Heart right ventricle (tissue), 16 donors: Measurements from ENCODE around the gene CALM1. TPM values are rescaled to one million over a fixed set of nuclear protein-coding genes. Genes with fewer than 3 reads are reported as not detected.

Source experiments
- ATAC-seq, 8 donors: fragments of 200-7000 bp; cut with Tn5 transposase; one replicate each; pipeline ENCODE4 v1.9.1; 2020; ENCODE audit warnings: mild to moderate bottlenecking in 8 of 8, moderate library complexity in 8 of 8, moderate number of reproducible peaks in 1 of 8
- DNase-seq, 2 donors: peaks; one replicate each; pipeline ENCODE4 v3.0.0-alpha.2; 2020
- H3K27ac ChIP-seq, 10 donors: fragments of 200-600 bp; sonication (generic) in 2 of 10; one replicate each; pipeline versions ENCODE4 v1.5.0 to v1.8.0; 2020 to 2022; ENCODE audit warnings: mild to moderate bottlenecking in 3 of 10
- H3K27me3 ChIP-seq, 7 donors: fragments of 200-600 bp; one replicate each; pipeline ENCODE4 v1.8.0; 2021 to 2022; ENCODE audit warnings: mild to moderate bottlenecking in 2 of 7
- H3K36me3 ChIP-seq, 9 donors: fragments of 200-600 bp; sonication (generic) in 1 of 9; one replicate each; pipeline versions ENCODE4 v1.5.0 to v1.8.0; 2020 to 2022; ENCODE audit warnings: mild to moderate bottlenecking in 2 of 9
- H3K4me1 ChIP-seq, 9 donors: fragments of 200-600 bp; sonication (generic) in 1 of 9; one replicate each; pipeline versions ENCODE4 v1.5.0 to v1.8.0; 2020 to 2022; ENCODE audit warnings: mild to moderate bottlenecking in 4 of 9
- H3K4me3 ChIP-seq, 10 donors: fragments of 200-600 bp; sonication (generic) in 2 of 10; one replicate each; pipeline versions ENCODE4 v1.5.0 to v1.8.0; 2020 to 2022; ENCODE audit warnings: mild to moderate bottlenecking in 7 of 10, moderate library complexity in 2 of 10
- H3K9me3 ChIP-seq, 11 donors: fragments of 200-600 bp in 10 of 11; sonication (generic) in 2 of 11; one replicate each; pipeline versions ENCODE4 v1.5.0 to v1.8.0; 2013 to 2022; ENCODE audit warnings: mild to moderate bottlenecking in 2 of 11, control low read depth in 1 of 11, moderate library complexity in 1 of 11
- CTCF ChIP-seq, 9 donors: fragments of 200-600 bp; sonication (generic) in 2 of 9; IDR thresholded peaks; one replicate each; pipeline versions ENCODE4 v1.5.0 to v1.8.0; 2021 to 2022; ENCODE audit warnings: antibody characterized with exemption in 9 of 9, mild to moderate bottlenecking in 5 of 9, moderate library complexity in 1 of 9
- WGBS, 2 donors: extraction: QIAGEN DNeasy Blood & Tissue Kit; methylation state at CpG; one replicate each; pipeline ENCODE4 v1.1.7; 2013; ENCODE audit warnings: inconsistent platforms in 1 of 2; 5-methylcytosine and 5-hydroxymethylcytosine counted together
- intact Hi-C, 10 donors: fragments of 100-400 bp; cut with DNase I; formaldehyde crosslinking; loops; one replicate each; pipeline versions ENCODE4 v1.11.1 to v1.14.2; 2022
- polyA plus RNA-seq, 2 donors: library from polyadenylated mRNA; stranded (reverse); fragments of 200-250 nt; gene quantifications; one replicate each; pipeline ENCODE4 v1.2.3, GENCODE V29; 2013
- total RNA-seq, 10 donors: library from RNA; stranded (reverse); fragmentation: NEBNext Ultra II Directional in 3 of 10; extraction: Animal tissue kit (Norgen Biotek cat#: 25700) in 3 of 10; gene quantifications; one replicate each; pipeline versions ENCODE4 v1.2.1 to v1.2.4, GENCODE V29; 2021 to 2023
- donor health status: Arrhythmogenic right ventricular cardiomyopathy.
- donor health status: ischemic (EF 13 %, LVEDD 7.1; RV severe dilation, severe dysfunction).
- donor health status: healthy with polysubstance abuse.
- donor health status: DM: no; HTN: yes; CAD: no.
- donor health status: DM: no; HTN: no; CAD: no.
- donor health status: ischemic (EF 25% LVEDD 6.9; RV normal size, moderate dysfunction).
- donor health status: ischemic (EF 25% LVEDD 5.7; RV mildly dilated, moderate dysfunction).
- donor health status: healthy.
- donor health status: DM: yes; HTN: yes; CAD: no.
- donor health status: Ischemic cardiomyopathy.
- donor health status: ischemic (EF 35%, LVEDD 5.7; RV mildly dilated, moderate dysfunction).
- donor health status: nonischemic (EF 11% LVEDD 7.7; RV severe dilation, severe dysfunction).
- donor health status: DM: yes; HTN: yes; CAD: no.
- donor health status: PGD.
- donor health status: ischemic (EF 29% LVEDD 5.4; RV normal size, mild dysfunction).
- donor health status: nonischemic (EF 23%, LVEDD 6.1; RV moderate dilation, normal function).

CALM1 gene
- total and polyA plus RNA-seq, 12 donors: 293 to 787 (median 444) TPM

- H3K36me3 ChIP-seq: peaks cover 0 to 51% (median 48%) of the 10 kb centered on the region in 9 donors
- peak overlapping the region; percentile 78 to 100 (median 98) for H3K4me3 ChIP-seq
- H3K9me3 ChIP-seq: no peaks in the 10 kb centered on the region
- DNase-seq (peak; percentile 84 to 93), ATAC-seq (peak; percentile 41 to 84 (median 72))
- TF ChIP-seq CTCF (IDR thresholded peaks at IDR 0.05): peak; percentile 96 to 100 (median 100)
- intact Hi-C loops: loop anchor here (1.0 to 10.0 kb wide), 19 partner anchors 67 to 359 kb away; partner anchors contain the start of gene NRDE2 (in 2 of the 10)
- 29 to 30% methylated on average over 14 of the region's 14 CpGs for WGBS, 2 donors
- H3K27ac ChIP-seq: peak overlapping the region in 8 of 10 donors; percentile 87 to 96 (median 92)
- peaks cover 15 to 63% (median 54%) of the 10 kb centered on the region in 9 donors for H3K4me1 ChIP-seq
- H3K27me3 ChIP-seq: no peaks in the 10 kb centered on the region
These were observed 3.0 kb downstream of the CALM1 start for GRCh38 chr14:90399541-90400444.

- Histone ChIP-seq H3K27me3 (no peaks in the 10 kb centered on the region), H3K27ac (peak overlapping the region in 6 of 10 donors; percentile 7 to 94 (median 58)), H3K4me3 (no peak overlapping the region), H3K36me3 (peaks cover 0 to 63% (median 55%) of the 10 kb centered on the region in 9 donors), H3K4me1 (peaks cover 15 to 64% (median 53%) of the 10 kb centered on the region in 9 donors), H3K9me3 (no peaks in the 10 kb centered on the region)
- DNase-seq (no peak), ATAC-seq (no peak)
- 54 to 65% methylated on average over 7 of the region's 7 CpGs for WGBS, 2 donors
- intact Hi-C loops: loop anchor here in 5 of 10 donors (2.0 to 10.0 kb wide), 5 partner anchors 104 to 136 kb away; no protein-coding TSS in a partner anchor
- TF ChIP-seq CTCF (IDR thresholded peaks at IDR 0.05): no peak
These were observed 4.2 kb downstream of the CALM1 start for GRCh38 chr14:90400904-90401561.

GRCh38 chr14:90402016-90402415 lies 5.2 kb downstream of the CALM1 start:
- H3K4me1 ChIP-seq: peaks cover 15 to 68% (median 49%) of the 10 kb centered on the region in 9 donors
- H3K36me3 ChIP-seq: peaks cover 0 to 72% (median 55%) of the 10 kb centered on the region in 9 donors
- no peak for TF ChIP-seq CTCF (IDR thresholded peaks at IDR 0.05)
- H3K27me3 ChIP-seq: no peaks in the 10 kb centered on the region
- ATAC-seq: no peak
- peak overlapping the region in 7 of 10 donors; percentile 7 to 94 (median 25) for H3K27ac ChIP-seq
- 55 to 61% methylated on average over 7 of the region's 7 CpGs for WGBS, 2 donors
- no peak for DNase-seq
- intact Hi-C loops: loop anchor here in 4 of 10 donors (5.0 to 10.0 kb wide), 4 partner anchors 103 to 135 kb away; no protein-coding TSS in a partner anchor
- no peak overlapping the region for H3K4me3 ChIP-seq
- H3K9me3 ChIP-seq: no peaks in the 10 kb centered on the region

GRCh38 chr14:90403065-90403464 lies 6.2 kb downstream of the CALM1 start:
- Histone ChIP-seq H3K27me3 (no peaks in the 10 kb centered on the region), H3K4me1 (peaks cover 15 to 77% (median 53%) of the 10 kb centered on the region in 9 donors), H3K36me3 (peaks cover 0 to 82% (median 55%) of the 10 kb centered on the region in 9 donors), H3K9me3 (no peaks in the 10 kb centered on the region), H3K4me3 (no peak overlapping the region), H3K27ac (peak overlapping the region in 4 of 10 donors; percentile 5 to 94 (median 21))
- WGBS, 2 donors: 67 to 72% methylated on average over 2 of the region's 2 CpGs
- intact Hi-C loops: loop anchor here in 4 of 10 donors (5.0 to 10.0 kb wide), 4 partner anchors 102 to 134 kb away; no protein-coding TSS in a partner anchor
- TF ChIP-seq CTCF (IDR thresholded peaks at IDR 0.05): no peak
- ATAC-seq: no peak
- DNase-seq: no peak
